Hepatocyte (in vitro differentiated cells): ENCODE measurements around the gene TBC1D5. TPM values are rescaled to one million over a fixed set of nuclear protein-coding genes. Genes with fewer than 3 reads are reported as not detected.
A peak's percentile ranks its signal among the peaks of the same experiment; 100 is the strongest.

Source experiments
- DNase-seq: peaks from one replicate; pipeline ENCODE4 v3.0.0-alpha.2; 2016; ENCODE audit warnings: low spot score
- H2AFZ ChIP-seq: fragments of 200-600 bp; sonication (generic); 2 replicates; pipeline ENCODE4 v1.6.0; 2016; ENCODE audit warnings: antibody characterized with exemption, mild to moderate bottlenecking
- H3K27ac ChIP-seq: fragments of 200-600 bp; sonication (generic); 2 replicates; pipeline ENCODE4 v1.5.1; 2016; ENCODE audit warnings: mild to moderate bottlenecking
- H3K27me3 ChIP-seq: fragments of 200-600 bp; sonication (generic); 2 replicates; pipeline ENCODE4 v1.6.1; 2016
- H3K36me3 ChIP-seq: fragments of 200-600 bp; sonication (generic); replicated peaks from 2 replicates; pipeline ENCODE4 v1.5.1; 2016; ENCODE audit warnings: low read depth; ENCODE audit not compliant: insufficient read depth
- H3K4me1 ChIP-seq: fragments of 200-600 bp; sonication (generic); 2 replicates; pipeline ENCODE4 v1.5.1; 2016; ENCODE audit warnings: mild to moderate bottlenecking, moderate library complexity; ENCODE audit not compliant: insufficient read depth
- H3K4me2 ChIP-seq: fragments of 200-600 bp; sonication (generic); 2 replicates; pipeline ENCODE4 v1.6.0; 2016
- H3K4me3 ChIP-seq: fragments of 200-600 bp; sonication (generic); 2 replicates; pipeline ENCODE4 v1.5.1; 2016; ENCODE audit warnings: mild to moderate bottlenecking
- H3K79me2 ChIP-seq: fragments of 200-600 bp; sonication (generic); 2 replicates; pipeline ENCODE4 v1.6.0; 2017; ENCODE audit warnings: mild to moderate bottlenecking
- H3K9me2 ChIP-seq: fragments of 200-600 bp; sonication (generic); replicated peaks from 2 replicates; pipeline ENCODE4 v1.6.0; 2017; ENCODE audit warnings: mild to moderate bottlenecking; ENCODE audit not compliant: insufficient read depth
- H3K9me3 ChIP-seq: fragments of 200-600 bp; sonication (generic); 2 replicates; pipeline ENCODE4 v1.5.1; 2016; ENCODE audit warnings: low read depth, mild to moderate bottlenecking
- H4K20me1 ChIP-seq: fragments of 200-600 bp; sonication (generic); 2 replicates; pipeline ENCODE4 v1.6.0; 2016; ENCODE audit warnings: mild to moderate bottlenecking; ENCODE audit not compliant: insufficient read depth, poor library complexity, severe bottlenecking
- EZH2 ChIP-seq: fragments of 200-600 bp; sonication (generic); IDR thresholded peaks from 2 replicates; pipeline ENCODE4 v1.6.1; 2016; ENCODE audit warnings: antibody characterized with exemption, mild to moderate bottlenecking, borderline replicate concordance
- EZH2phosphoT487 ChIP-seq: fragments of 200-600 bp; sonication (generic); IDR thresholded peaks from one replicate; pipeline ENCODE4 v1.6.1; 2018; ENCODE audit warnings: antibody characterized with exemption, mild to moderate bottlenecking, low read depth, moderate library complexity; ENCODE audit not compliant: unreplicated experiment, severe bottlenecking
- WGBS: methylation state at CpG from one replicate; pipeline ENCODE4 v1.1.6; 2016; ENCODE audit warnings: low lambda C conversion rate; ENCODE audit errors: missing lambda C conversion rate; 5-methylcytosine and 5-hydroxymethylcytosine counted together
- polyA plus RNA-seq: library from polyadenylated mRNA; unstranded; fragments of >200 nt; fragmentation: Nextera tagmentation; extraction: Ambion mirVana; gene quantifications from 2 replicates; pipeline ENCODE4 v1.2.1, GENCODE V29; 2016
- total RNA-seq: library from RNA; depleted of rRNA; stranded (reverse); fragments of >200 nt; gene quantifications from 2 replicates; pipeline ENCODE4 v1.2.3, GENCODE V29; 2014
- TF ChIP-seq, protein P1 (sequence below): fragments of 200-600 bp; sonication (generic); IDR thresholded peaks from 2 replicates; pipeline ENCODE4 v1.5.1; 2016; ENCODE audit warnings: antibody characterized with exemption, mild to moderate bottlenecking; ENCODE audit not compliant: poor library complexity

TBC1D5 gene
- total and polyA plus RNA-seq, 2 experiments from 2014 or later = 17.0 to 64.2 TPM

GRCh38 chr3:17116007-17116600, 626.3 kb downstream of the TBC1D5 start:
- WGBS = 61% methylated on average over 8 of the region's 8 CpGs
- no peaks in the 10 kb centered on the region for H4K20me1 ChIP-seq
- TF ChIP-seq EZH2 = no peak
- TF ChIP-seq, protein P1, sequence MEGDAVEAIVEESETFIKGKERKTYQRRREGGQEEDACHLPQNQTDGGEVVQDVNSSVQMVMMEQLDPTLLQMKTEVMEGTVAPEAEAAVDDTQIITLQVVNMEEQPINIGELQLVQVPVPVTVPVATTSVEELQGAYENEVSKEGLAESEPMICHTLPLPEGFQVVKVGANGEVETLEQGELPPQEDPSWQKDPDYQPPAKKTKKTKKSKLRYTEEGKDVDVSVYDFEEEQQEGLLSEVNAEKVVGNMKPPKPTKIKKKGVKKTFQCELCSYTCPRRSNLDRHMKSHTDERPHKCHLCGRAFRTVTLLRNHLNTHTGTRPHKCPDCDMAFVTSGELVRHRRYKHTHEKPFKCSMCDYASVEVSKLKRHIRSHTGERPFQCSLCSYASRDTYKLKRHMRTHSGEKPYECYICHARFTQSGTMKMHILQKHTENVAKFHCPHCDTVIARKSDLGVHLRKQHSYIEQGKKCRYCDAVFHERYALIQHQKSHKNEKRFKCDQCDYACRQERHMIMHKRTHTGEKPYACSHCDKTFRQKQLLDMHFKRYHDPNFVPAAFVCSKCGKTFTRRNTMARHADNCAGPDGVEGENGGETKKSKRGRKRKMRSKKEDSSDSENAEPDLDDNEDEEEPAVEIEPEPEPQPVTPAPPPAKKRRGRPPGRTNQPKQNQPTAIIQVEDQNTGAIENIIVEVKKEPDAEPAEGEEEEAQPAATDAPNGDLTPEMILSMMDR = no peak
- no peak for TF ChIP-seq EZH2phosphoT487

GRCh38 chr3:17115186-17115585, 627.2 kb downstream of the TBC1D5 start:
- TF ChIP-seq, protein P1 = no peak
- no peak for TF ChIP-seq EZH2phosphoT487
- no peak for TF ChIP-seq EZH2
- WGBS = 95% methylated on average over 3 of the region's 3 CpGs

More at GRCh38 chr3:17116007-17116600, 626.3 kb downstream of the TBC1D5 start:
- Histone ChIP-seq H3K9me3 (no peaks in the 10 kb centered on the region), H3K4me1 (no peaks in the 10 kb centered on the region), H3K79me2 (no peaks in the 10 kb centered on the region), H3K9me2 (no peaks in the 10 kb centered on the region), H3K27me3 (no peaks in the 10 kb centered on the region), H2AFZ (no peak overlapping the region), H3K4me2 (no peak overlapping the region), H3K36me3 (no peaks in the 10 kb centered on the region), H3K4me3 (no peak overlapping the region), H3K27ac (no peak overlapping the region)
- DNase-seq = peak; percentile 19

DNA sequence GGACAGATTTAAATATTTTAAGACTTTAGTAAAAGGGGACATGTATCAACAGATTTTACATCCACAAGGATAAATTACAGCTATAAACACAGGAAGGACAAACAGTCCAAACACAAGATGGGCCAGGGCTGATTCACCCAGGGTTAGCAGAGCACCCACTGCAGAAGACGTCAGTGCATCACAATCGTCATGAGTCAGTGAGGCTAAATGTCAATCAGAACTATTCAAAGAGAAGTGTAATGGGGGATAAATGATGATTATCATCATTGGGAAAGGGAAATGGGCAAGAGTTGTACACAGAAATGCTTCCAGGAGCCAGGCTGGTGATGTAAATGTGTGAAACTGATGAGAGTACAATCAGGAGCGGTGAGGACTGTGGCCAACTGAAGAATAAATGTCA, 630.8 kb downstream of the TBC1D5 start:
- DNase-seq = no peak
- no peak overlapping the region for H2AFZ ChIP-seq
- WGBS = 86% methylated on average over 3 of the region's 3 CpGs
- H3K4me1 ChIP-seq = no peaks in the 10 kb centered on the region
- H3K4me2 ChIP-seq = no peak overlapping the region
- no peaks in the 10 kb centered on the region for H3K36me3 ChIP-seq
- no peak overlapping the region for H3K4me3 ChIP-seq
- no peaks in the 10 kb centered on the region for H3K79me2 ChIP-seq
- no peaks in the 10 kb centered on the region for H3K27me3 ChIP-seq
- H4K20me1 ChIP-seq = no peaks in the 10 kb centered on the region
- no peak for TF ChIP-seq EZH2
- TF ChIP-seq EZH2phosphoT487 = no peak
- TF ChIP-seq, protein P1 = no peak
- H3K27ac ChIP-seq = no peak overlapping the region
- H3K9me2 ChIP-seq = no peaks in the 10 kb centered on the region
- H3K9me3 ChIP-seq = no peaks in the 10 kb centered on the region

More at GRCh38 chr3:17115186-17115585, 627.2 kb downstream of the TBC1D5 start:
- Histone ChIP-seq H3K4me3 (no peak overlapping the region), H3K79me2 (no peaks in the 10 kb centered on the region), H3K27ac (no peak overlapping the region), H2AFZ (no peak overlapping the region), H3K9me2 (no peaks in the 10 kb centered on the region), H3K4me2 (no peak overlapping the region), H3K4me1 (no peaks in the 10 kb centered on the region), H3K27me3 (no peaks in the 10 kb centered on the region), H4K20me1 (no peaks in the 10 kb centered on the region), H3K36me3 (no peaks in the 10 kb centered on the region), H3K9me3 (no peaks in the 10 kb centered on the region)
- no peak for DNase-seq
